ENCODE data around the gene LDLRAD3. TPM values are rescaled to one million over a fixed set of nuclear protein-coding genes. Genes with fewer than 3 reads are reported as not detected.

The LDLRAD3 gene
- total RNA-seq, 1 donor from 2014 or later = 14.9 TPM

GRCh38 chr11:36002196-36002595, 58.3 kb downstream of the LDLRAD3 start:
- H3K4me3 Mint-ChIP-seq (ENCODE audit: unreplicated experiment) = no peak overlapping the region
- H3K27me3 ChIP-seq (ENCODE audit: insufficient read depth, low read length) = no peaks in the 10 kb centered on the region
- H3K79me2 ChIP-seq (ENCODE audit: insufficient read depth, low read length) = peaks cover 7% of the 10 kb centered on the region
- peaks cover 6% of the 10 kb centered on the region for H3K9me3 Mint-ChIP-seq (ENCODE audit: unreplicated experiment)
- FAIRE-seq (no peak), DNase-seq (ENCODE audit: low read depth) (no peak)
- H3K27me3 Mint-ChIP-seq (ENCODE audit: low read depth, unreplicated experiment) = no peaks in the 10 kb centered on the region
- no peaks in the 10 kb centered on the region for H3K36me3 ChIP-seq (ENCODE audit: insufficient read depth, low read length)
- H4K20me1 ChIP-seq (ENCODE audit: insufficient read depth, low read length) = peaks cover 12% of the 10 kb centered on the region
- H3K4me3 ChIP-seq (ENCODE audit: insufficient read depth, low read depth, low read length) = no peak overlapping the region
- H2AFZ ChIP-seq (ENCODE audit: low read depth, low read length) = no peak overlapping the region
- H3K27ac Mint-ChIP-seq (ENCODE audit: unreplicated experiment) = peak overlapping the region; percentile 51
- H3K4me1 ChIP-seq (ENCODE audit: insufficient read depth, low read length) = no peaks in the 10 kb centered on the region
- H3K9me3 ChIP-seq (ENCODE audit: insufficient read depth, low read depth, low read length) = no peaks in the 10 kb centered on the region
- H3K27ac ChIP-seq (ENCODE audit: low read depth, low read length) = no peak overlapping the region
- H3K4me1 Mint-ChIP-seq (ENCODE audit: low read depth, unreplicated experiment) = peaks cover 8% of the 10 kb centered on the region
- peaks cover 6% of the 10 kb centered on the region for H3K36me3 Mint-ChIP-seq (ENCODE audit: low read depth, unreplicated experiment)
- no peak overlapping the region for H3K9ac ChIP-seq (ENCODE audit: low read length)
- H3K4me2 ChIP-seq (ENCODE audit: low read length) = no peak overlapping the region
- no peak for TF ChIP-seq EZH2 (IDR thresholded peaks at IDR 0.05; ENCODE audit: insufficient read depth, low read length)
- TF ChIP-seq, protein P1, sequence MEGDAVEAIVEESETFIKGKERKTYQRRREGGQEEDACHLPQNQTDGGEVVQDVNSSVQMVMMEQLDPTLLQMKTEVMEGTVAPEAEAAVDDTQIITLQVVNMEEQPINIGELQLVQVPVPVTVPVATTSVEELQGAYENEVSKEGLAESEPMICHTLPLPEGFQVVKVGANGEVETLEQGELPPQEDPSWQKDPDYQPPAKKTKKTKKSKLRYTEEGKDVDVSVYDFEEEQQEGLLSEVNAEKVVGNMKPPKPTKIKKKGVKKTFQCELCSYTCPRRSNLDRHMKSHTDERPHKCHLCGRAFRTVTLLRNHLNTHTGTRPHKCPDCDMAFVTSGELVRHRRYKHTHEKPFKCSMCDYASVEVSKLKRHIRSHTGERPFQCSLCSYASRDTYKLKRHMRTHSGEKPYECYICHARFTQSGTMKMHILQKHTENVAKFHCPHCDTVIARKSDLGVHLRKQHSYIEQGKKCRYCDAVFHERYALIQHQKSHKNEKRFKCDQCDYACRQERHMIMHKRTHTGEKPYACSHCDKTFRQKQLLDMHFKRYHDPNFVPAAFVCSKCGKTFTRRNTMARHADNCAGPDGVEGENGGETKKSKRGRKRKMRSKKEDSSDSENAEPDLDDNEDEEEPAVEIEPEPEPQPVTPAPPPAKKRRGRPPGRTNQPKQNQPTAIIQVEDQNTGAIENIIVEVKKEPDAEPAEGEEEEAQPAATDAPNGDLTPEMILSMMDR (IDR thresholded peaks at IDR 0.05; ENCODE audit: insufficient read depth, low read depth, low read length) = no peak

DNA sequence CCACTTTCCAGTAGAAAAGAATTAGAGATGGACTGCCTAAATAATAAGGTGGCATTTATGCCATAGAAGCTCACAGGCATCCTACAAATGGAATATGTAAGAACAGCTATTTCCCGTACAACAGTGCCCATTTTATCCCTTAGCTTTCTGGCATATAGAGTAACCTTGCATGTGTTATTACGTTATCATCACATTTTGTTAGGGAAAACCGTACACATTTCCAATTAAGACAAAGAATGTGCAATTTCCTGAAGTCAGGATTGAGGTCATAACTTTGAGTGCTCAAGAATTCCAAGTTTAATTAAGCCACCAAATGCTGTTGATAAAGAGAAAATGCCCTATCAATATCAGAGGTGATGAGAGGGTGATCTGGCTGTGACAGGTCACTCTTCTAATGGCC, 58.9 kb downstream of the LDLRAD3 start:
- no peaks in the 10 kb centered on the region for H3K4me1 ChIP-seq (ENCODE audit: insufficient read depth, low read length)
- no peaks in the 10 kb centered on the region for H3K36me3 ChIP-seq (ENCODE audit: insufficient read depth, low read length)
- H3K79me2 ChIP-seq (ENCODE audit: insufficient read depth, low read length) = peaks cover 5% of the 10 kb centered on the region
- H3K9me3 ChIP-seq (ENCODE audit: insufficient read depth, low read depth, low read length) = no peaks in the 10 kb centered on the region
- H3K9ac ChIP-seq (ENCODE audit: low read length) = no peak overlapping the region
- peaks cover 12% of the 10 kb centered on the region for H4K20me1 ChIP-seq (ENCODE audit: insufficient read depth, low read length)
- DNase-seq (ENCODE audit: low read depth) = no peak
- no peak overlapping the region for H3K4me3 ChIP-seq (ENCODE audit: insufficient read depth, low read depth, low read length)
- H3K27me3 Mint-ChIP-seq (ENCODE audit: low read depth, unreplicated experiment) = no peaks in the 10 kb centered on the region
- H3K4me1 Mint-ChIP-seq (ENCODE audit: low read depth, unreplicated experiment) = peaks cover 8% of the 10 kb centered on the region
- no peak overlapping the region for H3K27ac Mint-ChIP-seq (ENCODE audit: unreplicated experiment)
- H3K4me3 Mint-ChIP-seq (ENCODE audit: unreplicated experiment) = no peak overlapping the region
- FAIRE-seq = no peak
- H3K4me2 ChIP-seq (ENCODE audit: low read length) = no peak overlapping the region
- no peak overlapping the region for H2AFZ ChIP-seq (ENCODE audit: low read depth, low read length)
- peaks cover 6% of the 10 kb centered on the region for H3K36me3 Mint-ChIP-seq (ENCODE audit: low read depth, unreplicated experiment)
- H3K27me3 ChIP-seq (ENCODE audit: insufficient read depth, low read length) = no peaks in the 10 kb centered on the region
- no peak overlapping the region for H3K27ac ChIP-seq (ENCODE audit: low read depth, low read length)
- TF ChIP-seq, protein P1 (IDR thresholded peaks at IDR 0.05; ENCODE audit: insufficient read depth, low read depth, low read length) = no peak
- H3K9me3 Mint-ChIP-seq (ENCODE audit: unreplicated experiment) = peaks cover 6% of the 10 kb centered on the region

- Mint-ChIP-seq H3K27ac (ENCODE audit: unreplicated experiment) (no peak overlapping the region), H3K27me3 (ENCODE audit: low read depth, unreplicated experiment) (no peaks in the 10 kb centered on the region), H3K4me3 (ENCODE audit: unreplicated experiment) (no peak overlapping the region), H3K4me1 (ENCODE audit: low read depth, unreplicated experiment) (peaks cover 23% of the 10 kb centered on the region), H3K9me3 (ENCODE audit: unreplicated experiment) (peaks cover 6% of the 10 kb centered on the region), H3K36me3 (ENCODE audit: low read depth, unreplicated experiment) (peaks cover 4% of the 10 kb centered on the region)
- Histone ChIP-seq H3K9ac (ENCODE audit: low read length) (no peak overlapping the region), H3K4me3 (ENCODE audit: insufficient read depth, low read depth, low read length) (no peak overlapping the region), H2AFZ (ENCODE audit: low read depth, low read length) (no peak overlapping the region), H3K27me3 (ENCODE audit: insufficient read depth, low read length) (no peaks in the 10 kb centered on the region), H4K20me1 (ENCODE audit: insufficient read depth, low read length) (peaks cover 3% of the 10 kb centered on the region), H3K36me3 (ENCODE audit: insufficient read depth, low read length) (no peaks in the 10 kb centered on the region), H3K4me1 (ENCODE audit: insufficient read depth, low read length) (peaks cover 22% of the 10 kb centered on the region), H3K9me3 (ENCODE audit: insufficient read depth, low read depth, low read length) (no peaks in the 10 kb centered on the region), H3K79me2 (ENCODE audit: insufficient read depth, low read length) (peaks cover 5% of the 10 kb centered on the region), H3K27ac (ENCODE audit: low read depth, low read length) (no peak overlapping the region), H3K4me2 (ENCODE audit: low read length) (no peak overlapping the region)
- TF ChIP-seq, protein P1 (IDR thresholded peaks at IDR 0.05; ENCODE audit: insufficient read depth, low read depth, low read length) = no peak
- TF ChIP-seq EZH2 (IDR thresholded peaks at IDR 0.05; ENCODE audit: insufficient read depth, low read length) = no peak
- no peak for FAIRE-seq
- no peak for DNase-seq (ENCODE audit: low read depth)
Observed at GRCh38 chr11:36006556-36006955, 62.7 kb downstream of the LDLRAD3 start.
